ENCODE measurements around the gene TCF7L1. TPM values are rescaled to one million over a fixed set of nuclear protein-coding genes. Genes with fewer than 3 reads are reported as not detected.
"Not testable (repeated sequence)": the region's sequence is repeated elsewhere in the genome, so short reads cannot be mapped to it uniquely, and the experiment has no call there.

TCF7L1 gene
- polyA plus RNA-seq, 1 donor (not counting 4 experiments of a cell fraction or from before 2014, with no cell fraction given): 1.0 TPM

DNA sequence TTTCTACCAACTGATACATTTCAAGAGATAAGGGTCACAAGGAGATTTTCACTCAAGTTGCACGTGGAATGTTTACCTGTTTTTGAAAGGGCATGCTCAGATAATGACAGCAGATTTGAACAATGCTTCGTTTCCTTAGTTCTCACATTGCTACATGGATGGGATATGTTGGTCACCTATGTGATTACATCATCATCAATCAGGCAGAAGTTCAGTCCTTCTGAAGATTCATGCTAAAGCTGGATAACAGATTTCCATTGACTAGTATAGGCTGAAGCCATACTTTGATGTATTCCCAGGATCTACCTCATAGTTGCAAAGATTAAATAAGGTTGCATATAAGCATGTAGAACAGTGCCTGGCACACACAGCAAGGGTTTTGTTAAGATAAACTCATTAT lies 19.7 kb downstream of the TCF7L1 start:
- Histone ChIP-seq H3K9ac (ENCODE audit: control insufficient read depth, extremely low read depth, insufficient read depth, low read length) (no peak overlapping the region), H3K79me2 (ENCODE audit: control insufficient read depth, insufficient read depth, low read length) (no peaks in the 10 kb centered on the region), H3K4me1 (ENCODE audit: control insufficient read depth, extremely low read depth, insufficient read depth, low read length) (no peaks in the 10 kb centered on the region), H3K27me3 (ENCODE audit: control insufficient read depth, extremely low read depth, insufficient read depth, low read length) (no peaks in the 10 kb centered on the region), H2AFZ (ENCODE audit: control insufficient read depth, low read length) (no peak overlapping the region), H3K4me3 (ENCODE audit: control insufficient read depth in 2 of 3, extremely low read depth in 1 of 3, insufficient read depth in 2 of 3, low read depth in 1 of 3, low read length in 3 of 3) (no peak overlapping the region), H3K36me3 (ENCODE audit: control insufficient read depth in 2 of 2, extremely low read depth in 1 of 2, insufficient read depth in 2 of 2, low read length in 2 of 2) (no peaks in the 10 kb centered on the region), H3K9me1 (ENCODE audit: control insufficient read depth, extremely low read depth, insufficient read depth, low read length) (no peaks in the 10 kb centered on the region), H3K4me2 (ENCODE audit: control insufficient read depth, extremely low read depth, insufficient read depth, low read depth, low read length) (no peak overlapping the region), H3K9me3 (ENCODE audit: control insufficient read depth, low read depth, low read length) (no peaks in the 10 kb centered on the region), H4K20me1 (ENCODE audit: control insufficient read depth, extremely low read depth, insufficient read depth, low read length) (no peaks in the 10 kb centered on the region), H3K27ac (ENCODE audit: control insufficient read depth, insufficient read depth, low read length) (no peak overlapping the region)
- no peak for DNase-seq (ENCODE audit: low read depth, low spot score)
- TF ChIP-seq EZH2 (IDR thresholded peaks at IDR 0.05; ENCODE audit: low read length): no peak
- TF ChIP-seq, protein P1, sequence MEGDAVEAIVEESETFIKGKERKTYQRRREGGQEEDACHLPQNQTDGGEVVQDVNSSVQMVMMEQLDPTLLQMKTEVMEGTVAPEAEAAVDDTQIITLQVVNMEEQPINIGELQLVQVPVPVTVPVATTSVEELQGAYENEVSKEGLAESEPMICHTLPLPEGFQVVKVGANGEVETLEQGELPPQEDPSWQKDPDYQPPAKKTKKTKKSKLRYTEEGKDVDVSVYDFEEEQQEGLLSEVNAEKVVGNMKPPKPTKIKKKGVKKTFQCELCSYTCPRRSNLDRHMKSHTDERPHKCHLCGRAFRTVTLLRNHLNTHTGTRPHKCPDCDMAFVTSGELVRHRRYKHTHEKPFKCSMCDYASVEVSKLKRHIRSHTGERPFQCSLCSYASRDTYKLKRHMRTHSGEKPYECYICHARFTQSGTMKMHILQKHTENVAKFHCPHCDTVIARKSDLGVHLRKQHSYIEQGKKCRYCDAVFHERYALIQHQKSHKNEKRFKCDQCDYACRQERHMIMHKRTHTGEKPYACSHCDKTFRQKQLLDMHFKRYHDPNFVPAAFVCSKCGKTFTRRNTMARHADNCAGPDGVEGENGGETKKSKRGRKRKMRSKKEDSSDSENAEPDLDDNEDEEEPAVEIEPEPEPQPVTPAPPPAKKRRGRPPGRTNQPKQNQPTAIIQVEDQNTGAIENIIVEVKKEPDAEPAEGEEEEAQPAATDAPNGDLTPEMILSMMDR (optimal IDR thresholded peaks at IDR 0.05 in 1 of 3, IDR thresholded peaks at IDR 0.05 in 1 of 3, conservative IDR thresholded peaks at IDR 0.05 in 1 of 3; ENCODE audit: extremely low read depth in 1 of 3, insufficient read depth in 2 of 3, low read length in 3 of 3): no peak
- FAIRE-seq: no peak
- dilution Hi-C loops (cut with MboI; ENCODE audit: extremely low pct_ligation_motif_present, low sequenced_read_pairs): no loop called here

DNA sequence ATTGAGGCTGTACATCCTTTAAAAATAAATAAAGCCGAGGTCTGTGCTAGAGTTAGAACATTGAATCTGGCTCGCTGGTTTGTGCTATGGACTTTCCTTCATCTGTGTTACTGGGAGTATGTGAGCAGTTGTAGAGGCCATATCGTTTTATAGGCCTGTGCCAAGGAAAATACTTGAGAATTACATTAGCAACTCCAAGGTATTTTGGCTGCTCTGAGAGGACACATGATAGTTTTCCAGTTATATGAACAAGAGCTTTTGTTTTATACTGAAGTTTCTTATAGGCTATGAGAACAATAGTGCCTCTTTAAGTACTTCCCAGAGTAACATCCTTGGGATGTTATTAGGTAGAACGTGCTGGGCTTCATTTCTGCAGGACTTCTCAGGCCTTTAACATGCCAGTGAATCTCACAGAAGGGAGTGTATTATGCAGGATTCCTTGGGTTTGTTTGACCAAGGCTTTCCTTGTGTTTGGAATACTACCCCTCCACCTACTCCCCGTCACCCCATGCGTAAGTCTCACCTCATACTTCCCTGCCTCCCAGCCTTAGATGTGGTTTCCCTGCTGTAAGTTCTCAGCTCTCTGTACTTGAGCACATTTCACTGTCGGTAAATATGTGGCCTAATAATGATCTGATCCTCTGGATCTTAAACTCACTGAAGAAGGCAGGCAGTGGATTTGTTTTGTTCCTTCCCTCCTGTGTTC lies 21.0 kb downstream of the TCF7L1 start:
- Histone ChIP-seq H3K4me1 (ENCODE audit: control insufficient read depth, extremely low read depth, insufficient read depth, low read length) (no peaks in the 10 kb centered on the region), H3K27me3 (ENCODE audit: control insufficient read depth, extremely low read depth, insufficient read depth, low read length) (no peaks in the 10 kb centered on the region), H3K36me3 (ENCODE audit: control insufficient read depth in 2 of 2, extremely low read depth in 1 of 2, insufficient read depth in 2 of 2, low read length in 2 of 2) (no peaks in the 10 kb centered on the region), H3K9ac (ENCODE audit: control insufficient read depth, extremely low read depth, insufficient read depth, low read length) (no peak overlapping the region), H3K9me3 (ENCODE audit: control insufficient read depth, low read depth, low read length) (no peaks in the 10 kb centered on the region), H3K4me3 (ENCODE audit: control insufficient read depth in 2 of 3, extremely low read depth in 1 of 3, insufficient read depth in 2 of 3, low read depth in 1 of 3, low read length in 3 of 3) (no peak overlapping the region), H3K79me2 (ENCODE audit: control insufficient read depth, insufficient read depth, low read length) (no peaks in the 10 kb centered on the region), H4K20me1 (ENCODE audit: control insufficient read depth, extremely low read depth, insufficient read depth, low read length) (peaks cover 2% of the 10 kb centered on the region), H3K4me2 (ENCODE audit: control insufficient read depth, extremely low read depth, insufficient read depth, low read depth, low read length) (no peak overlapping the region), H2AFZ (ENCODE audit: control insufficient read depth, low read length) (no peak overlapping the region), H3K9me1 (ENCODE audit: control insufficient read depth, extremely low read depth, insufficient read depth, low read length) (no peaks in the 10 kb centered on the region), H3K27ac (ENCODE audit: control insufficient read depth, insufficient read depth, low read length) (no peak overlapping the region)
- dilution Hi-C loops (cut with MboI; ENCODE audit: extremely low pct_ligation_motif_present, low sequenced_read_pairs): no loop called here
- DNase-seq (ENCODE audit: low read depth, low spot score) (no peak), FAIRE-seq (no peak)
- TF ChIP-seq, protein P1 (optimal IDR thresholded peaks at IDR 0.05 in 1 of 3, IDR thresholded peaks at IDR 0.05 in 1 of 3, conservative IDR thresholded peaks at IDR 0.05 in 1 of 3; ENCODE audit: extremely low read depth in 1 of 3, insufficient read depth in 2 of 3, low read length in 3 of 3): no peak
- no peak for TF ChIP-seq EZH2 (IDR thresholded peaks at IDR 0.05; ENCODE audit: low read length)

DNA sequence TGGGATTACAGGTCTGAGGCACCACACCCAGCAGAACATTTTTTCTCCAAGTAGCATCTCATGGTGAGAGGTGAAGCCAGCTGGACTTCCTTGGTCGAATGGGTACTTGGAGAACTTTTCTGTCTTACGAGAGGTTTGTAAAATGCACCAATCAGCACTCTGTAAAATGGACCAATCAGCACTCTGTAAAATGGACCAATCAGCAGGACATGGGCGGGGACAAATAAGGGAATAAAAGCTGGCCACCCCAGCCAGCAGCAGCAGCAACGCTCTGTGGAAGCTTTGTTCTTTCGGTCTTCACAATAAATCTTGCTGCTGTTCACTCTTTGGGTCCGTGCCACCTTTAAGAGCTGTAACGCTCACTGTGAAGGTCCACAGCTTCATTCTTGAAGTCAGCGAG lies 21.9 kb downstream of the TCF7L1 start:
- H3K4me2 ChIP-seq (ENCODE audit: control insufficient read depth, extremely low read depth, insufficient read depth, low read depth, low read length); H3K79me2 ChIP-seq (ENCODE audit: control insufficient read depth, insufficient read depth, low read length); H3K27ac ChIP-seq (ENCODE audit: control insufficient read depth, insufficient read depth, low read length); FAIRE-seq; dilution Hi-C loops (cut with MboI; ENCODE audit: extremely low pct_ligation_motif_present, low sequenced_read_pairs); H4K20me1 ChIP-seq (ENCODE audit: control insufficient read depth, extremely low read depth, insufficient read depth, low read length); H3K36me3 ChIP-seq (ENCODE audit: control insufficient read depth in 2 of 2, extremely low read depth in 1 of 2, insufficient read depth in 2 of 2, low read length in 2 of 2); H3K4me1 ChIP-seq (ENCODE audit: control insufficient read depth, extremely low read depth, insufficient read depth, low read length); DNase-seq (ENCODE audit: low read depth, low spot score); H3K9me1 ChIP-seq (ENCODE audit: control insufficient read depth, extremely low read depth, insufficient read depth, low read length); H3K9me3 ChIP-seq (ENCODE audit: control insufficient read depth, low read depth, low read length); H3K4me3 ChIP-seq (ENCODE audit: control insufficient read depth in 2 of 3, extremely low read depth in 1 of 3, insufficient read depth in 2 of 3, low read depth in 1 of 3, low read length in 3 of 3); H3K27me3 ChIP-seq (ENCODE audit: control insufficient read depth, extremely low read depth, insufficient read depth, low read length); H2AFZ ChIP-seq (ENCODE audit: control insufficient read depth, low read length); H3K9ac ChIP-seq (ENCODE audit: control insufficient read depth, extremely low read depth, insufficient read depth, low read length): not testable (repeated sequence)

Data from keratinocyte (primary cell).